ENCODE data around the gene DCC. TPM values are rescaled to one million over a fixed set of nuclear protein-coding genes. Genes with fewer than 3 reads are reported as not detected.

Gene DCC
- total and polyA plus RNA-seq, 4 donors, result 0.16 to 5.3 (median 2.5) TPM

- H3K36me3 ChIP-seq (ENCODE audit: control insufficient read depth in 4 of 4, insufficient read depth in 4 of 4, low read length in 4 of 4), result no peaks in the 10 kb centered on the region
- no peaks in the 10 kb centered on the region for H3K4me1 ChIP-seq (ENCODE audit: control insufficient read depth in 5 of 5, insufficient read depth in 5 of 5, low read length in 5 of 5)
- no peak for TF ChIP-seq CTCF (IDR thresholded peaks at IDR 0.05; ENCODE audit: control extremely low read depth, extremely low read depth)
- no peak overlapping the region for H3K9ac ChIP-seq (ENCODE audit: insufficient read depth in 1 of 2, low read length in 2 of 2)
- no peak overlapping the region for H3K4me3 ChIP-seq
- ATAC-seq (ENCODE audit: insufficient read depth, low FRiP score), result no peak
- no peak overlapping the region for H3K27ac ChIP-seq (ENCODE audit: low read depth in 1 of 2, low read length in 1 of 2)
- DNase-seq, result no peak
- H3K27me3 ChIP-seq (ENCODE audit: control insufficient read depth in 3 of 3, insufficient read depth in 3 of 3, low read length in 2 of 3), result no peaks in the 10 kb centered on the region
- H3K9me3 ChIP-seq (ENCODE audit: control insufficient read depth in 4 of 4, insufficient read depth in 3 of 4, low read length in 3 of 4), result no peaks in the 10 kb centered on the region
Measured at GRCh38 chr18:52403291-52404021, 63.5 kb downstream of the DCC start.

GRCh38 chr18:52408800-52409302 is 68.9 kb downstream of the DCC start:
- H3K27me3 ChIP-seq (ENCODE audit: control insufficient read depth in 3 of 3, insufficient read depth in 3 of 3, low read length in 2 of 3), result no peaks in the 10 kb centered on the region
- no peaks in the 10 kb centered on the region for H3K4me1 ChIP-seq (ENCODE audit: control insufficient read depth in 5 of 5, insufficient read depth in 5 of 5, low read length in 5 of 5)
- H3K36me3 ChIP-seq (ENCODE audit: control insufficient read depth in 4 of 4, insufficient read depth in 4 of 4, low read length in 4 of 4), result no peaks in the 10 kb centered on the region
- DNase-seq, result no peak
- H3K9me3 ChIP-seq (ENCODE audit: control insufficient read depth in 4 of 4, insufficient read depth in 3 of 4, low read length in 3 of 4), result no peaks in the 10 kb centered on the region
- no peak for TF ChIP-seq CTCF (IDR thresholded peaks at IDR 0.05; ENCODE audit: control extremely low read depth, extremely low read depth)
- no peak overlapping the region for H3K4me3 ChIP-seq
- WGBS, 2 donors, result 73 to 75% methylated on average over 2 of the region's 2 CpGs
- no peak overlapping the region for H3K9ac ChIP-seq (ENCODE audit: insufficient read depth in 1 of 2, low read length in 2 of 2)
- no peak for ATAC-seq (ENCODE audit: insufficient read depth, low FRiP score)
- H3K27ac ChIP-seq (ENCODE audit: low read depth in 1 of 2, low read length in 1 of 2), result no peak overlapping the region

GRCh38 chr18:52409727-52410126 is 69.7 kb downstream of the DCC start:
- TF ChIP-seq CTCF (IDR thresholded peaks at IDR 0.05; ENCODE audit: control extremely low read depth, extremely low read depth), result no peak
- Histone ChIP-seq H3K27ac (ENCODE audit: low read depth in 1 of 2, low read length in 1 of 2) (no peak overlapping the region), H3K36me3 (ENCODE audit: control insufficient read depth in 4 of 4, insufficient read depth in 4 of 4, low read length in 4 of 4) (no peaks in the 10 kb centered on the region), H3K9ac (ENCODE audit: insufficient read depth in 1 of 2, low read length in 2 of 2) (no peak overlapping the region), H3K4me3 (no peak overlapping the region), H3K27me3 (ENCODE audit: control insufficient read depth in 3 of 3, insufficient read depth in 3 of 3, low read length in 2 of 3) (no peaks in the 10 kb centered on the region), H3K4me1 (ENCODE audit: control insufficient read depth in 5 of 5, insufficient read depth in 5 of 5, low read length in 5 of 5) (no peaks in the 10 kb centered on the region), H3K9me3 (ENCODE audit: control insufficient read depth in 4 of 4, insufficient read depth in 3 of 4, low read length in 3 of 4) (no peaks in the 10 kb centered on the region)
- DNase-seq (no peak), ATAC-seq (ENCODE audit: insufficient read depth, low FRiP score) (peak; percentile 41)
- WGBS, 2 donors, result 21 to 32% methylated on average over 1 of the region's 1 CpG

Data from lung (tissue), 12 donors.